Measurements from ENCODE around the gene DNAAF5. TPM values are rescaled to one million over a fixed set of nuclear protein-coding genes. Genes with fewer than 3 reads are reported as not detected.

Gene DNAAF5
- total and polyA plus RNA-seq, 2 donors: 10.6 to 20.9 TPM

GRCh38 chr7:777728-778078 is 51.2 kb downstream of the DNAAF5 start:
- DNase-seq (ENCODE audit: extremely low spot score): no peak
- 90% methylated on average over 16 of the region's 16 CpGs for WGBS
- no peak overlapping the region for H3K27ac ChIP-seq (ENCODE audit: low read depth)
- H3K4me3 ChIP-seq (ENCODE audit: low read depth, low read length): no peak overlapping the region
- H3K36me3 ChIP-seq (ENCODE audit: insufficient read depth): no peaks in the 10 kb centered on the region
- no peaks in the 10 kb centered on the region for H3K4me1 ChIP-seq (ENCODE audit: insufficient read depth)

GRCh38 chr7:778271-778967 is 51.9 kb downstream of the DNAAF5 start:
- WGBS: 90% methylated on average over 23 of the region's 23 CpGs
- no peak overlapping the region for H3K27ac ChIP-seq (ENCODE audit: low read depth)
- H3K36me3 ChIP-seq (ENCODE audit: insufficient read depth): peaks cover 4% of the 10 kb centered on the region

GRCh38 chr7:778968-779451 is 52.5 kb downstream of the DNAAF5 start:
- DNase-seq (ENCODE audit: extremely low spot score): no peak
- no peak overlapping the region for H3K27ac ChIP-seq (ENCODE audit: low read depth)
- no peaks in the 10 kb centered on the region for H3K4me1 ChIP-seq (ENCODE audit: insufficient read depth)
- H3K36me3 ChIP-seq (ENCODE audit: insufficient read depth): peaks cover 4% of the 10 kb centered on the region
- no peak overlapping the region for H3K4me3 ChIP-seq (ENCODE audit: low read depth, low read length)
- WGBS: 50% methylated on average over 15 of the region's 15 CpGs

More at GRCh38 chr7:778271-778967, 51.9 kb downstream of the DNAAF5 start:
- Histone ChIP-seq H3K4me3 (ENCODE audit: low read depth, low read length) (no peak overlapping the region), H3K4me1 (ENCODE audit: insufficient read depth) (no peaks in the 10 kb centered on the region)
- DNase-seq (ENCODE audit: extremely low spot score): no peak

GRCh38 chr7:779480-779879 is 53.0 kb downstream of the DNAAF5 start:
- DNase-seq (ENCODE audit: extremely low spot score): no peak
- H3K4me3 ChIP-seq (ENCODE audit: low read depth, low read length): no peak overlapping the region
- peaks cover 4% of the 10 kb centered on the region for H3K36me3 ChIP-seq (ENCODE audit: insufficient read depth)
- no peaks in the 10 kb centered on the region for H3K4me1 ChIP-seq (ENCODE audit: insufficient read depth)
- 90% methylated on average over 9 of the region's 9 CpGs for WGBS
- H3K27ac ChIP-seq (ENCODE audit: low read depth): no peak overlapping the region

- no peak for DNase-seq (ENCODE audit: extremely low spot score)
- H3K4me3 ChIP-seq (ENCODE audit: low read depth, low read length): no peak overlapping the region
- H3K36me3 ChIP-seq (ENCODE audit: insufficient read depth): peaks cover 4% of the 10 kb centered on the region
- no peaks in the 10 kb centered on the region for H3K4me1 ChIP-seq (ENCODE audit: insufficient read depth)
- H3K27ac ChIP-seq (ENCODE audit: low read depth): no peak overlapping the region
- 88% methylated on average over 14 of the region's 14 CpGs for WGBS
Observed at GRCh38 chr7:780081-780480, 53.6 kb downstream of the DNAAF5 start.

GRCh38 chr7:780516-780915 is 54.0 kb downstream of the DNAAF5 start:
- H3K36me3 ChIP-seq (ENCODE audit: insufficient read depth): peaks cover 4% of the 10 kb centered on the region
- no peak overlapping the region for H3K27ac ChIP-seq (ENCODE audit: low read depth)
- H3K4me3 ChIP-seq (ENCODE audit: low read depth, low read length): no peak overlapping the region
- H3K4me1 ChIP-seq (ENCODE audit: insufficient read depth): no peaks in the 10 kb centered on the region
- 94% methylated on average over 10 of the region's 10 CpGs for WGBS
- no peak for DNase-seq (ENCODE audit: extremely low spot score)

GRCh38 chr7:781186-781849 is 54.8 kb downstream of the DNAAF5 start:
- Histone ChIP-seq H3K4me1 (ENCODE audit: insufficient read depth) (no peaks in the 10 kb centered on the region), H3K4me3 (ENCODE audit: low read depth, low read length) (no peak overlapping the region), H3K27ac (ENCODE audit: low read depth) (no peak overlapping the region), H3K36me3 (ENCODE audit: insufficient read depth) (peaks cover 4% of the 10 kb centered on the region)
- WGBS: 70% methylated on average over 23 of the region's 23 CpGs
- DNase-seq (ENCODE audit: extremely low spot score): no peak

GRCh38 chr7:781936-782529 is 55.5 kb downstream of the DNAAF5 start:
- Histone ChIP-seq H3K4me3 (ENCODE audit: low read depth, low read length) (no peak overlapping the region), H3K36me3 (ENCODE audit: insufficient read depth) (peaks cover 4% of the 10 kb centered on the region), H3K27ac (ENCODE audit: low read depth) (no peak overlapping the region), H3K4me1 (ENCODE audit: insufficient read depth) (no peaks in the 10 kb centered on the region)
- no peak for DNase-seq (ENCODE audit: extremely low spot score)
- 95% methylated on average over 80 of the region's 80 CpGs for WGBS

- no peak overlapping the region for H3K4me3 ChIP-seq (ENCODE audit: low read depth, low read length)
- WGBS: 95% methylated on average over 54 of the region's 56 CpGs
- no peak for DNase-seq (ENCODE audit: extremely low spot score)
- H3K27ac ChIP-seq (ENCODE audit: low read depth): no peak overlapping the region
- no peaks in the 10 kb centered on the region for H3K4me1 ChIP-seq (ENCODE audit: insufficient read depth)
- H3K36me3 ChIP-seq (ENCODE audit: insufficient read depth): peaks cover 4% of the 10 kb centered on the region
Observed at GRCh38 chr7:782718-783449, 56.4 kb downstream of the DNAAF5 start.

GRCh38 chr7:783556-784490 is 57.3 kb downstream of the DNAAF5 start:
- Histone ChIP-seq H3K36me3 (ENCODE audit: insufficient read depth) (peaks cover 4% of the 10 kb centered on the region), H3K4me1 (ENCODE audit: insufficient read depth) (no peaks in the 10 kb centered on the region), H3K27ac (ENCODE audit: low read depth) (no peak overlapping the region), H3K4me3 (ENCODE audit: low read depth, low read length) (no peak overlapping the region)
- no peak for DNase-seq (ENCODE audit: extremely low spot score)
- WGBS: 93% methylated on average over 36 of the region's 36 CpGs

- 95% methylated on average over 21 of the region's 21 CpGs for WGBS
- peaks cover 4% of the 10 kb centered on the region for H3K36me3 ChIP-seq (ENCODE audit: insufficient read depth)
- no peak overlapping the region for H3K27ac ChIP-seq (ENCODE audit: low read depth)
- H3K4me1 ChIP-seq (ENCODE audit: insufficient read depth): no peaks in the 10 kb centered on the region
- DNase-seq (ENCODE audit: extremely low spot score): no peak
- H3K4me3 ChIP-seq (ENCODE audit: low read depth, low read length): no peak overlapping the region
Observed at GRCh38 chr7:784971-785370, 58.5 kb downstream of the DNAAF5 start.

- H3K36me3 ChIP-seq (ENCODE audit: insufficient read depth): peaks cover 4% of the 10 kb centered on the region
- no peak for DNase-seq (ENCODE audit: extremely low spot score)
- H3K4me3 ChIP-seq (ENCODE audit: low read depth, low read length): no peak overlapping the region
- no peaks in the 10 kb centered on the region for H3K4me1 ChIP-seq (ENCODE audit: insufficient read depth)
- no peak overlapping the region for H3K27ac ChIP-seq (ENCODE audit: low read depth)
- WGBS: 95% methylated on average over 10 of the region's 10 CpGs
Observed at GRCh38 chr7:785416-785815, 58.9 kb downstream of the DNAAF5 start.

Data from urinary bladder (tissue), 4 donors.